Measurements from ENCODE around the gene RIMKLA. TPM values are rescaled to one million over a fixed set of nuclear protein-coding genes. Genes with fewer than 3 reads are reported as not detected.
A peak's percentile ranks its signal among the peaks of the same experiment; 100 is the strongest.

RIMKLA gene
- total RNA-seq, 1 donor from 2014 or later, result not detected

- TF ChIP-seq CTCF (IDR thresholded peaks at IDR 0.05; ENCODE audit: insufficient read depth, low read length, severe bottlenecking), result no peak
- Histone ChIP-seq H3K27me3 (ENCODE audit: control insufficient read depth, insufficient read depth, low read length) (no peaks in the 10 kb centered on the region), H3K36me3 (ENCODE audit: control insufficient read depth, insufficient read depth, low read length) (peaks cover 2% of the 10 kb centered on the region), H3K4me3 (ENCODE audit: low read depth, low read length) (peak within 1 kb of the TSS; percentile 46)
- DNase-seq (ENCODE audit: low read depth) (peak; percentile 96), FAIRE-seq (peak; percentile 96)
These were observed 82.5 kb downstream of the RIMKLA start, which contains the start of gene CCDC30 for GRCh38 chr1:42462828-42463763. TSS of gene CCDC30 (plus strand) at chr1:42463286. CDS start at chr1:42480552, 17,266 bp downstream.

- FAIRE-seq (no peak), DNase-seq (ENCODE audit: low read depth) (no peak)
- TF ChIP-seq CTCF (IDR thresholded peaks at IDR 0.05; ENCODE audit: insufficient read depth, low read length, severe bottlenecking), result no peak
- Histone ChIP-seq H3K36me3 (ENCODE audit: control insufficient read depth, insufficient read depth, low read length) (no peaks in the 10 kb centered on the region), H3K4me3 (ENCODE audit: low read depth, low read length) (no peak overlapping the region), H3K27me3 (ENCODE audit: control insufficient read depth, insufficient read depth, low read length) (no peaks in the 10 kb centered on the region)
These were observed 83.3 kb downstream of the RIMKLA start for GRCh38 chr1:42463921-42464320.

- no peak overlapping the region for H3K4me3 ChIP-seq (ENCODE audit: low read depth, low read length)
- no peaks in the 10 kb centered on the region for H3K27me3 ChIP-seq (ENCODE audit: control insufficient read depth, insufficient read depth, low read length)
- TF ChIP-seq CTCF (IDR thresholded peaks at IDR 0.05; ENCODE audit: insufficient read depth, low read length, severe bottlenecking), result no peak
- DNase-seq (ENCODE audit: low read depth) (no peak), FAIRE-seq (no peak)
- H3K36me3 ChIP-seq (ENCODE audit: control insufficient read depth, insufficient read depth, low read length), result no peaks in the 10 kb centered on the region
These were observed 85.4 kb downstream of the RIMKLA start for GRCh38 chr1:42466030-42466429.

- no peaks in the 10 kb centered on the region for H3K27me3 ChIP-seq (ENCODE audit: control insufficient read depth, insufficient read depth, low read length)
- H3K36me3 ChIP-seq (ENCODE audit: control insufficient read depth, insufficient read depth, low read length), result no peaks in the 10 kb centered on the region
- no peak for TF ChIP-seq CTCF (IDR thresholded peaks at IDR 0.05; ENCODE audit: insufficient read depth, low read length, severe bottlenecking)
- no peak for FAIRE-seq
- DNase-seq (ENCODE audit: low read depth), result no peak
- H3K4me3 ChIP-seq (ENCODE audit: low read depth, low read length), result no peak overlapping the region
These were observed 89.1 kb downstream of the RIMKLA start for GRCh38 chr1:42469727-42470126.

Other genes starting within 250 kb of the RIMKLA start
- not detected in 2 replicates for gene GUCA2B, start 227.4 kb upstream of the RIMKLA start, total RNA-seq
- gene GUCA2A, start 216.0 kb upstream of the RIMKLA start, total RNA-seq, result not detected in 2 replicates
- gene FOXJ3, start 45.6 kb upstream of the RIMKLA start, total RNA-seq, result 13.2 and 17.0 TPM in 2 replicates
- gene ZMYND12, start 75.2 kb downstream of the RIMKLA start, total RNA-seq, result 0.26 and 0.90 TPM in 2 replicates
- 34.8 and 52.4 TPM in 2 replicates for gene PPCS, start 75.8 kb downstream of the RIMKLA start, total RNA-seq
- gene CCDC30, start 82.5 kb downstream of the RIMKLA start, total RNA-seq, result 0.77 and 0.79 TPM in 2 replicates